HG02885 (cell line): ENCODE results near the gene CLCF1.
"Not testable (repeated sequence)": the region's sequence is repeated elsewhere in the genome, so short reads cannot be mapped to it uniquely, and the experiment has no call there.

Experiments
- ATAC-seq: cut with Tn5 transposase; IDR thresholded peaks from one replicate; pipeline ENCODE4 v1.9.1; 2021; ENCODE audit warnings: mild to moderate bottlenecking; ENCODE audit not compliant: unreplicated experiment, poor library complexity

The CLCF1 gene

DNA sequence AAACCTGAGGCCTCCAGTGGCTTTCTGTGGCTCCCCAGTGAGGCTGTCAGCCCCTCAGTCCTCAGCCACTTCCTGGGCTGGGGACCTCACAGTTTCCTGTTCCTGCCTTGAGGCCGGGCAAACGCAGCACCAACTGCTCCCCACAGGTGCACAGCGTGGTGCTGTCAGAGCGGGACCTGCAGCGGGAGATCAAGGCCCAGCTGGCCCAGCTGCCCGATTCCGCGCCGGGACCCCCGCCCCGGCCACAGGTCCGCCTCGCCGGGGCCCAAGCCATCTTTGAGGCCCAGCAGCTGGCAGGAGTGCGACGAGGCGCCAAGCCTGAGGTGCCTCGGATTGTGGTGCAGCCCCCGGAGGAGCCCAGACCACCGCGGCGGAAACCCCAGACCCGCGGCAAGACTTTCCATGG, 35.9 kb upstream of the CLCF1 start:
- ATAC-seq = no peak

DNA sequence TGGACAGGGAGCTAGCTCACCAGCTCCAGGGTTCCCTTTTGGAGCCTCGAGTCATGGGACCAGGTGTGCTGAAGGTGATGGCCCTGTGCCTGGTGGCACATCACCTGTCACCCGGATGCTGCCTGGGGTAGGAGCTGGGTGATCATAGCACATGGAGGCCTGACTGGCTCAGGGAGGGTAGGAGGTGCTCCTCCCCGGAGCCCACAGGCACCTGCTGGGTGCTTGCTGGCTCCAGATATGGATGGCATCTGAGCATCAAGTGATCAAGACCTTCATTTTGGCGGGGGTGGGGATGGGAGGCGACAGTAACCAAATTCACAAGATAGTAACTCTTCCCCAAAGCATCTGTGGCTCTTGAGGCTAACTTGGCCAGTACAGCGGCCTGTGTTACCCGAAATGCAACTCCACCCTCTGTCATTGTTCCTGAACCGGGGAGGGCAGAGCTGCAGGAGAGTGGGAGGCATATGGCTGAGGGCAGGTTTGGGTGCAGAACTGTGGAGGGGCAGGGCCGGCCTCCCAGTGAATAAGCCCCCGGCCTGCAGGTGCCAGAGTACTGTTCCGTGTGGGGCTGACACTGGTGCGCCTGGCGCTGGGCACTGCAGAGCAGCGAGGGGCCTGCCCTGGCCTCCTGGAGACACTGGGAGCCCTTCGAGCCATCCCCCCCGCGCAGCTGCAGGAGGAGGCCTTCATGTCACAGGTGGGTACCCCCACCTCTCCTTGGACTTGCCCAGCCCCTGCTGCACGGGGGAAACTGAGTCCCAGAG, 35.2 kb upstream of the CLCF1 start:
- no peak for ATAC-seq

DNA sequence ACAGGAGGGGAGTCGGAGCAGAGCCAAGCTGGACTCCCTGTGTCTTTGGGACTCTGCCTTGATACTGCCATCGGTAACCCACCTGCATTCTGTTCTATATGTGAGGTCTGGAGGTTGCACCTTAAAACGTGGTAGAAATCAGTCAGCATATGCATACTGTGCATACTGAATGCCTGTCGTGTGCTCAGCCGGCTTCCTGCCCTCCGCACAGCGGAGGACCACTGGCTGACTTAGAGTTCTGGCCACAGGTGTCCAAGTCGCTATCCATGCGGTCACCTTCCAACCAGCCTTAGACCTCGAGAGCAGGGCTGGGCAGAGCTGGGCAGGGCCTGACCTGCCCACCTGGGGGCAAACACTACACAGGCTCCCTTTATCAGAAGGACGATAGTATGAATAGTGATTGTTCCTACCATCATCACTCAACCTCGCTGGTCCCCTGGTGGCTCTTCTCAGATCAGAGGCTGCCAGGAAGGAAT, 34.3 kb upstream of the CLCF1 start:
- no peak for ATAC-seq

DNA sequence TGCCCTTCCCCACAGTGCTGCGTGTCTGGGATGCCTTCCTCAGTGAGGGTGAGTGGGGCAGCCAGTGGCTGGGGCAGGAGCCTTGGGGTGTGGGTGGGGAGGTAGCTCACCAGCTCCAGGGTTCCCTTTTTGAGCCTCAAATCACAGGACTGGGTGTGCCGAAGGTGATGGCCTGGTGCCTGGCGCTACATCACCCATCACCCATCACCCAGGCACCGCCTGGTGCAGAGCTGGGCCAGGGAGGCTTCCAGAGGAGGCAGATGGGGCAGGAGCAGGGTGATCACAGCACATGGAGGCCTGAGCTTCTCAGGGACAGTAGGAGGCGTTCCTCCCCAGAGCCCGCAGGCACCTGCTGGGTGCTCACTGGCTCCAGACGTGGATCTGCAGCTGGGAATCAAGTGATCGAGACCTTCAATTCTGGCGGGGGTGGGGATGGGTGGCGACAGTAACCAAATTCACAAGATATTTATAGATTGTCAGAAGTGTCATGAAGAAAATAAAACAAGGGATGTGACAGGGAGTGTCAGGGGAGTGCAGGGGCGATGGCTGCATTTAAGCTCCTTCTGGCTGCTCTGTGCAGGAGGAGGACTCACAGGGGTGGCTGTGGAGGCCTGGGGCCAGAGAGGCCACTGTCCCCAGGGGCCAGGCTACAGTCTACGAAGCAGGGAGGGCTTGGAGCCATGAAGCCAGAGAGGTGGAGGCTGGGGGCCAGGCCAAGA, 33.7 kb upstream of the CLCF1 start:
- no peak for ATAC-seq

DNA sequence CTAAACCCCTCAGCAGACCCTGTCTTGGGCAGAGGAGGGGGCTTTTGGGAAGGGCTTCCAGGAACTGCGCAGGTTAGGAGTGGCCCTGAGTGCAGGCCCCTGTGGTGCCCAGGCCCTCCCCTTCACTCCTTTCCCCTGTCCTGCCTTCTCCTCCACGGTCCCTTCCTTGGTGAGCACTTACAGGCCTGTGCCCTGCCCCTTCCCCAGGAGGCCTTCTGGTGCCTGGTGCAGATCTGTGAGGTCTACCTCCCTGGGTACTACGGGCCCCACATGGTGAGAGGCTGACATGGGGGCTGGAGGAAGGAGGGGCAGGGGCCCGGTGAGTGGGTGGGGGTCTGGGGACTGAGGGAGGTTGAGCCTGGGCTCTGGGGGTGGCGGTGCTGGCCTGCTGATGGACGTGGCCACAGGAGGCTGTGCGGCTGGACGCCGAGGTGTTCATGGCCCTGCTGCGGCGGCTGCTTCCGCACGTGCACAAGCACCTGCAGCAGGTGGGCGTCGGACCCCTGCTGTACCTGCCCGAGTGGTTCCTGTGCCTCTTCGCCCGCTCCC, 33.1 kb upstream of the CLCF1 start:
- ATAC-seq = no peak

DNA sequence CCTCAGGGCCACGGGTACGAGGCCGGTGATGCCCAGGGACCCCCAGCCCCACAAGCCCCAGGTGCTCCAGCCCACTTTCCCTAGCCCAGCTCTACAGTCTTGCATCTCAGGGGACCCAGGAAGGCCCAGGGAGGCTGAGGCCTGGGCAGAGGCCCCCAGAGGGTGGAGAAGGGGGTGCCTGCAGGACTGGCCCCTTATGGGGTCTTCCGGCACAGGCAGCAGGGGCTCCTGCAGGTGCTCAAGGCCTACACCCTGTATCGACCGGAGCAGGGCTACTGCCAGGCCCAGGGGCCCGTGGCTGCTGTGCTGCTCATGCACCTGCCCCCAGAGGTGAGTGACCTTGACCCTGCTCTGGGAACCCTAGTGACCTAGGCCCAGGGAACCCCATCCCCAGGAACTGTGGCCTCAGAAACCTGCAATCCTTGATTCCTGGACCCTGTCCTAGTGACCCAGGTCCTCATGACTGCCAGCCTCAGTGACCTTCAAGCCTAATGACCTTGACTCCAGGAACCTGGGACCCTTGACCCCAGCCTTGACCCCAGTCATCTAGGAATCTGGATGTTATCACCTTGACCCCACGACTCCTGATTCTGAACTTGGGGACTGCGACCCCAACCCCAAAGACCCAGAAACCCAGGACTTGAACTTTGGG, 32.4 kb upstream of the CLCF1 start:
- ATAC-seq = no peak

DNA sequence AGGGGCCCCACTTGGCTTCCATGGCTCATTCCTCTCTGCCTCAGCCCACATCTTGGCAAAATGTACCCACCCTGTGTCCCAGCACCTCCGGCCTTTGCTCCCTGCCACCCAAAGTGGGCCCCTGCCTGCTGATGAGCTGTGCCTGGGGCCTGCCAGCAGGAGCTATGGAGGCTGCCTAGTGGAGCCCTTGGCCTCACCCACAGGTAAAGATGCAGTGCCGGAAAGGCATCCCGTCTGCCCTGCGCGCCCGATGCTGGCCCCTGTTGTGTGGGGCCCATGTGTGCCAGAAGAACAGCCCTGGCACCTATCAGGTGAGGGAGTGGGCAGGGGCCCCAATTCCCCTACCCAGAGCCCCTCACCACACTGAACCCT, 31.8 kb upstream of the CLCF1 start:
- no peak for ATAC-seq

DNA sequence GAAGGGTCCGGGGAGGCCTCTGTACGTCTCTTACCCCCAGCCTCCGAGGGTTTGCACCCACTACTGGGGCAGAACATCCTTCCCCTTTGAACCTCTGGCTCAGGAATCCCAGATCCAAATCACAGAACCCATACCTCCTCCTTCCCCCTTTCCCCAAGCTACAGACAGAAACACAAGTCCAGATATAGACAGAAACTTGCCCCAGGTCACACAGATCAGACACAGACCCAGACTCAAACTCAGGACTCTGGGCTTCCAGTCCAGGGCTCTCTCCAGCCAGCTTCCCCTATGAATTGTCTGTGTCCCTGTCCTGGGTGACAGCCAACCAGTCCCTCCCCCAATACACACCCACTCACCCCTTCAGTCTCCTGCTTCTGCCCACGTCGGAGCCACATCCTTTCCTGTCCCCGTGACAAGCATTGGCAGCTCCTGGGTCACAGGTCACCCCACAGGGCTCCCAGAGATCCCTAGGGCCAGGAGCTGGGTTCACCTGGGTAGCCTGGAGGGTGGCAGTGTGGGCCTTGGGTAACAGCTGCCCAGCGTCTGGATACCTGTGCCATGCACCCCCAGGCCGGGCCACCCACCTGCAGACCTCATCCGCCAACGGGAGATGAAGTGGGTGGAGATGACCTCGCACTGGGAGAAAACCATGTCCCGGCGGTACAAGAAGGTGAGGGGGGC, 31.3 kb upstream of the CLCF1 start:
- no peak for ATAC-seq

DNA sequence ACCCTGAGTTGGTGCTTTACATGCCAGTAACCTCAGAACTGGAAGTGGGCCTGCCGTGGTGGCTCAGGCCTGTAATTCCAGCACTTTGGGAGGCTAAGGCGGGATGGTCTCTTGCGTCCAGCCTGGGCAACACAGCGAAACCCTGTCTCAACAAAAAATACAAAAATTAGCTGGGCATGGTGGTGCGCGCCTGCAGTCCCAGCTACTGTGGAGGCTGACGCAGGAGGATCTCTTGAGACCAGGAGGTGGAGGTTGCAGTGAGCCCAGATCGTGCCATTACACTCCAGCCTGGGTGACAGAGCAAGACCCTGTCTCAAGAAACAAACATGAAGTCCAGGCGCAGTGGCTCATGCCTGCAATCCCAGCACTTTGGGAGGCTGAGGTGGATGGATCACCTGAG, 29.7 kb upstream of the CLCF1 start:
- not testable (repeated sequence) for ATAC-seq

DNA sequence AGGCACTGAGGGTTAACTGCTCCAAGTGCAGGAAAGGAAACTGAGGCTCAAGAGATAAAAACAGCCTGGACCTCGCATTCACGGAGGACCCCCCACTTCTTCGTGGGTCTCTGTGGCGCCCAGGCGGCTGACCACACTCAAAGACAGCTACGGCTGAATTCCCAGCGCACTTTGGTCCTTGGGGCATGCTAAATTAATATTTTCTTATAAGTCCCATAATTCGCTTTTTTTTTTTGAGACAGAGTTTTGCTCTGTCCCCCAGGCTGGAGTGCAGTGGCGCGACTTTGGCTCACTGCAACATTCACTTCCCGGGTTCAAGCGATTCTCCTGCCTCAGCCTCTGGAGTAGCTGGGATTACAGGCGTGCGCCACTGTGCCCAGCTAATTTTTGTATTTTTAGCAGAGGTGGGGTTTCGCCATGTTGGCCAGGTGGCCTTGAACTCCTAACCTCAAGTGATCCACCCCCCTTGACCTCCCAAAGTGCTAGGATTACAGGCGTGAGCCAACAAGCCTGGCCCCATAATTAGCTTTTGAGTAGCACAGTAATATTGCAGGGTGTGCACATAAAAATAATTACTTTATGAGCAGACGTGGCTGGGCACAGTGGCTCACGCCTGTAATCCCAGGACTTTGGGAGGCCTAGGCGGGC, 28.9 kb upstream of the CLCF1 start:
- ATAC-seq = not testable (repeated sequence)

DNA sequence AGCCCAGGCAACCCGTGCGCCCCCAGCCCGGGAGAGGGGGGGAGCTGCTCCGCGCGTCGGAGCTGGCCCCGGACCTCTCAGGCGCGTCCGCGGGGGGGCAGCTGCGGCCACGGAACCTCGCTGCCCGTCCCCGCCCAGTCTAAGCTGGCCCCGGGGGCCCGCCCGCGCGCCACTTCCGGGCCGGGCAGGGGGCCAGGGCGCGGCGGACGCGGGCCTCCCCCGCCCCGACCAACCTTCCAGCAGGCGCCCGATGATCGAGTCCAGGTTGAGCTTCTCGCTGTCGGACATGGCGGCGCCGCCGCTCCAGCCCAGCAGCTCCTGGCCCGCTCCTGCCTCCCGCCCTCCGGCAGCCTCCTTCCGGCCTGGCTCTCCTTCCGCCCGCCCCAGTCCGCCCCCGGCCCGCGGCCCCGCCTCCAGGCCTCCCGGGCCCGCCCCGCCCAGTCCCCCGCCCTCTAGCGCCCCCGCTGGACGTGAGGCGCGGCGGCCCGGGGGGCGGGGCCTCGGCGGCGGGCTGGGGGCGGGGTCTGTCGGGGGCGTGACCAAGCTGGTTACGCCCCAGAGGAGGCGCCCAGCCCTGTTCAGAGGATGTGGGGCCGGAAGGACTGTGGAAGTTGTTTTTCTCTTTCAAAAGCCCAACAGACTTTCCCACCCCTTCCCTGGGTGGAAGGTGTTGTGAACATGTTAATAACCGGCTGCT, 28.2 kb upstream of the CLCF1 start, which contains the start of gene PPP1CA:
Gene PPP1CA (minus strand): TSS at position 364 of the 697 bp plus-strand sequence. CDS start 76 bp downstream, at position 288.
- peak; percentile 74 for ATAC-seq

DNA sequence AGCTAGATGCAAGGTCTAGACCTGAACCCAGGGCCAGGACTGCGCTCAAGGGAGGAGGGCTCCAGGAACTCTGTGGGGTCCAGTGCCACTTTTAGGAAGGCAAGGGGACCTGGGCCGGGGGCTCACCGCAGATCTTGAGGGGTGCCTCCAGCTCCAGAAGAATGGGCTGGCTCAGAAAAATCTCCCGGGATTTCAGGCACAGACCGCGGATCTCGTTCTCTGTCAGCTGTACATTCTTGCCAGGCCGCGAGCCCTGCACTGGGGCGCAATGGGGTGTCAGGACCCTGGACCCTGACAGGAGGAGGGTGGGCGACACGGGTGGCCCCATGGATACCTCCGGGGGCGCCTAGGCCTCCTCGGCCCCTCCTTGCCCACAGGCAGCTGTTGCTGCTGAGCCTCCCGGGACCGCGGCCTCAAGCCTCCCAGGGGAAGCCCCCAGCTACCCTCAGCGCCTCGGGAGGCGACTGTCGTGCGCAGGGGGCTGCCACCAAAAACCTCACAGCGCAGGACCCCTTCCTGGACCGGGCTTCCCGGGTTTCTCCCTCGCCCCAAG, 27.6 kb upstream of the CLCF1 start:
- peak; percentile 3 for ATAC-seq

DNA sequence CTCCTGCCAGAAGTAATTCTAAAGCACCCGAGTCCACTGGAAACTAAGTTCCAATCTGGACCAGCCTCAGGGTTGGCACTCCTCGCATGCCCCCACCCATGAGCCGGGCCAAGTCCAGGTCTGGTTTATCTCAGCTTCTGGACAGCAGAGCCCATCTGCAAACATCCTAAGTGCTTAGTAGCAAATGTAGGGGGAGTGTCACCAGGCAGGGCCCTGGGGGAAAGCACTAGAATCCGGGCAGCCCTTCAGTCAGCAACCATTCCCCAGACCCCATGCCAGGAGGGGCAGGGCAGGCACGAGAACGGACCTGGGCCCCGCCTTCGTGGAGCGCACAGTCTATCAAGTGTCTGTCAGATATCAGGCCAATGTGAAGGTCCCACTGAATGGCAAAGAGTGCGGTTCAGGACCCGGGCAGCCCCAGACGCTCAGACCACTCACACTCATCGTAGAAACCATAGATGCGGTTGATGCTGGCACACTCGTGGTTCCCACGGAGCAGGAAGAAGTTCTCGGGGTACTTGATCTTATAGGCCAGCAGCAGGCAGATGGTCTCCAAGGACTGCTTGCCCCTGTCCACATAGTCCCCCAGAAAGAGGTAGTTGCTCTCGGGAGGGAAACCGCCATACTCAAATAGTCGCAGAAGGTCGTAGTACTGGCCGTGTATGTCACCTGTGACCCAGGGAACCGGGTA, 27.0 kb upstream of the CLCF1 start:
- ATAC-seq = no peak

DNA sequence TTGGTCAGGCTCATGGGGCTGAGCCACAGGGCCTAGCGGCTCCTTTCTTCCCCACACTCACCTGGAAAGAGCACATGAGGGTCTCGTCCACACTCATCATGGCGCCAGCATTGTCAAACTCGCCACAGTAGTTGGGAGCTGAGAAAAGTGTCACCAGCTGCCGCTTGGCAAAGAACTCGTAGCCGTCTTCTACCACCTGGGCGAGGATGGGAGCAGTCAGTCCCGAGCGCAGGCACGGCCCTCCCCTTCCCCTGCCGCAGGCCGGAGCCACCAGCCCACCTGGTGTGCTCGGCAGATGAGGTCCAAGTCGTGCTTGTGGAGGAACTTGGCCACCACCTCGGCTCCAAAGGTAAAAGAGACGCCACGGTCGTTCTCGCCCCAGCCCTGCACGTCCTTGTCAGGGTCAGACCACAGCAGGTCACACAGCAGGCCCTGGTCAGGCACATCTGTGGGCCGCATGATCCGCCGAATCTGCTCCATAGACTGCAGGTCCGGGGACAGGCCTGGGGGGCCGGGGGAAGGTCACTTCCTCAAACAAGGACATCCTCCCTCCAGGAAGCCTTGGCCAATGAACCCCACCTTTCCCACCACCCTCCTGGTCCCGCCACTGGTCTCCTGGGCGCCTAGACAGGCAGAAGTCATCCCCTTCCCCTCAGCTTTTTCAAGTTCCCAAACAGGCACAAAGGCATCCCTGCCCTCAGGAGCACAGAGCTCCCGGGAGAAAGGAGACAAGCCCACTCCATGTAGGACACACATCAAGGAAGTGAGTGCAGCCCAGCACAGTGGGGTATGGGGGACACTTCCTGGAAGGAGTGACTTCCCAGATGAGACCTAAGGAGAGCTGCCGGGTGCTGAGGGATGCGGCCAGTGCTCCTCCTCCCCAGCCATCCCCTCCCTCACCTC, 25.5 kb upstream of the CLCF1 start:
- no peak for ATAC-seq

DNA sequence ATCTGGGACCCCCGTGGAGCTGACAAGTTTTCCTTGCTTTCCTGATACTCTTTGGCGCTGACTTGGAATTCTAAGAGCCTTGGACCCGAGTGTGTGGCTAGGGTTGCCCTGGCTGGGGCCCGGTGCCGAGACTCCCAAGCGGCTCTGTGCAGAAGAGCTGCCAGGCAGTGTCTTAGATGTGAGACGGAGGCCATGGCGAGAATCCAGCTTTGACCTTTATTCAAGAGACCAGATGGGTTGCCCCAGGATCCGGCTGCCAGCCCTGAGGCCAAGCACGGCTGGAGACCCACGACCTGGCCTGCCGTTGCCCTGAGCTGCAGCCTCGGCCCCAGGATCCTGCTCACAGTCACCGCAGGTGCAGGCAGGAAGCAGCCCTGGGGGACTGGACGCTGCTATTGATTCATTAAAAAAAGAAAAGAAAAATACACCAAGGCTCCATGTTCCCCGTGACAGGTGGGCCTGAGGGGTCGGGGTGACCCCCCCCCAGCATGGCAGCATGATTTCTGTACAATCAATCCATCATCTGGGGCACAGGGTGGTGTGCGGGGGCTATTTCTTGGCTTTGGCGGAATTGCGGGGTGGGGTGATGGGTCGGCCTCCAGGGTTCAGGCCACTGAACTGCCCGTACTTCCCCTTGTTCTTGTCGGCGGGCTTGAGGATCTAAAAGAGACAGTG, 24.7 kb upstream of the CLCF1 start:
- ATAC-seq = no peak

DNA sequence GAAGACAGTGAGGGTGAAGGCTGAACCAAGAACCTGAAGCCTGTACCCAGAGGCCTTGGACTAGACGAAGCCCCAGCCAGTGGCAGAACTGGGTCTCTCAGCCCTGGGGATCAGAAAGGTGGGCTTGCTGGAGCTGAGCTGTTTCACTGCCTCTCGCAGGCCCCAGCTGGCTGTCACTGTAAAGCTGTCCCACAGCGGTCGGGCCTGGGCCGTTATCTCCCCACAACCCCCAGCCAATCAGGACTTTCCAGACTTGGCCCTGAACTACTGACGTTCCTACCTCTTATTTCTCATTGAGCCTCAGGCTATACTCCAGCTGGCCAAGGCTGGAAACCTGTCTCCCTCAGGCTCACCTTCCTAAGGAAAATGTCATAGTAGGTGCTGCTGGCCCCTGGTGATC, 24.1 kb upstream of the CLCF1 start:
- ATAC-seq = no peak
